H1 (cell line): ENCODE data around the gene PDE2A. TPM values are rescaled to one million over a fixed set of nuclear protein-coding genes. Genes with fewer than 3 reads are reported as not detected.
A peak's percentile ranks its signal among the peaks of the same experiment; 100 is the strongest.

Experiments used
- CTCF ChIA-PET: fragments of 300-600 bp; sonication (Branson Sonifier 250); formaldehyde crosslinking; loops from one replicate; lab custom pipeline; 2021; ENCODE audit not compliant: partially characterized antibody; lab: Charles Lee
- POLR2A ChIA-PET: fragments of 300-600 bp; sonication (Branson Sonifier 250); formaldehyde crosslinking; loops from one replicate; lab custom pipeline; 2021; ENCODE audit warnings: inconsistent platforms; ENCODE audit not compliant: partially characterized antibody; lab: Charles Lee
- DNase-seq, 2 experiments: peaks; one replicate each; pipeline versions ENCODE4 v3.0.0 to v3.0.0-alpha.2; 2010 to 2022; ENCODE audit warnings: low spot score in 2 of 2, low read depth in 1 of 2, mixed read lengths in 1 of 2
- FAIRE-seq: peaks from 2 replicates; lab custom pipeline; 2011; peaks lifted over from hg19 to GRCh38; lab: Jason Lieb, UNC
- H2AFZ ChIP-seq: 2 replicates; pipeline ENCODE4 v1.8.1; 2012; ENCODE audit warnings: low read length, inconsistent platforms
- H2AK5ac ChIP-seq: 2 replicates; pipeline ENCODE4 v1.6.1; 2013; ENCODE audit warnings: low read depth, low read length
- H2BK120ac ChIP-seq: replicated peaks from 2 replicates; pipeline ENCODE3; 2013; ENCODE audit warnings: low read depth, low read length, inconsistent platforms
- H2BK12ac ChIP-seq: 2 replicates; pipeline ENCODE4 v1.6.1; 2013; ENCODE audit warnings: low read depth, low read length
- H2BK15ac ChIP-seq: 2 replicates; pipeline ENCODE4 v1.6.1; 2013; ENCODE audit warnings: low read length
- H2BK20ac ChIP-seq: 2 replicates; pipeline ENCODE4 v1.6.1; 2013; ENCODE audit warnings: low read length
- H2BK5ac ChIP-seq: 2 replicates; pipeline ENCODE4 v1.6.1; 2013; ENCODE audit warnings: low read depth, low read length
- H3K14ac ChIP-seq: 2 replicates; pipeline ENCODE4 v1.6.1; 2013; ENCODE audit warnings: inconsistent platforms; ENCODE audit not compliant: insufficient read length
- H3K18ac ChIP-seq: 2 replicates; pipeline ENCODE4 v1.6.1; 2013; ENCODE audit warnings: low read length; ENCODE audit errors: extremely low read depth
- H3K23ac ChIP-seq: 2 replicates; pipeline ENCODE4 v1.6.1; 2013; ENCODE audit warnings: inconsistent platforms; ENCODE audit not compliant: insufficient read length
- H3K23me2 ChIP-seq: 2 replicates; pipeline ENCODE4 v1.6.1; 2013; ENCODE audit warnings: low read depth, low read length
- H3K27ac ChIP-seq: 2 replicates; pipeline ENCODE4 v1.6.1; 2011; ENCODE audit warnings: low read depth, low read length, inconsistent platforms
- H3K27me3 ChIP-seq, 4 experiments: replicated peaks in 1 of 4; 1 replicate in 1 of 4; 2 replicates in 3 of 4; pipeline versions ENCODE4 v1.6.1 to v1.8.1; 2011 to 2013; ENCODE audit warnings: low read length in 3 of 4, mild to moderate bottlenecking in 3 of 4, inconsistent platforms in 2 of 4, mixed read lengths in 2 of 4, moderate library complexity in 1 of 4; ENCODE audit not compliant: control insufficient read depth in 3 of 4, insufficient read depth in 3 of 4; ENCODE audit errors: extremely low read depth in 1 of 4
- H3K36me3 ChIP-seq, 4 experiments: 2 replicates each; pipeline versions ENCODE4 v1.6.1 to v1.8.1; 2011 to 2013; ENCODE audit warnings: mild to moderate bottlenecking in 4 of 4, low read length in 3 of 4, moderate library complexity in 2 of 4, control low read depth in 1 of 4, inconsistent platforms in 1 of 4; ENCODE audit not compliant: insufficient read depth in 4 of 4, control insufficient read depth in 2 of 4
- H3K4ac ChIP-seq: replicated peaks from 2 replicates; pipeline ENCODE3; 2013; ENCODE audit warnings: low read length, low read depth, mixed read lengths, inconsistent platforms; ENCODE audit not compliant: insufficient read length
- H3K4me1 ChIP-seq, 4 experiments: replicated peaks in 1 of 4; 1 replicate in 1 of 4; 2 replicates in 3 of 4; pipeline versions ENCODE4 v1.6.1 to v1.8.1; 2011 to 2013; ENCODE audit warnings: low read length in 3 of 4, inconsistent platforms in 2 of 4, mixed read lengths in 1 of 4; ENCODE audit not compliant: insufficient read depth in 4 of 4, control insufficient read depth in 3 of 4
- H3K4me2 ChIP-seq, 2 experiments: 2 replicates each; pipeline versions ENCODE4 v1.6.1 to v1.8.1; 2011 to 2013; ENCODE audit warnings: low read depth in 2 of 2, low read length in 2 of 2, control low read depth in 1 of 2, inconsistent platforms in 1 of 2, mild to moderate bottlenecking in 1 of 2; ENCODE audit not compliant: insufficient read depth in 1 of 2
- H3K4me3 ChIP-seq, 4 experiments: fragments of 200-600, 300-600 bp in 1 of 4; sonication (generic), shearing (Covaris generic), sonication (Bioruptor Twin) in 1 of 4; 2 replicates each; pipeline versions ENCODE4 v1.5.1 to v1.8.1; 2011 to 2016; ENCODE audit warnings: low read length in 4 of 4, low read depth in 3 of 4, control low read depth in 2 of 4, inconsistent platforms in 2 of 4, mild to moderate bottlenecking in 2 of 4, mixed read lengths in 1 of 4, moderate library complexity in 1 of 4; ENCODE audit not compliant: insufficient read depth in 2 of 4; ENCODE audit errors: extremely low read depth in 1 of 4
- H3K56ac ChIP-seq: replicated peaks from 2 replicates; pipeline ENCODE3; 2013; ENCODE audit warnings: low read depth, mild to moderate bottlenecking, mixed read lengths, low read length, inconsistent platforms; ENCODE audit not compliant: insufficient read length
- H3K79me1 ChIP-seq: 2 replicates; pipeline ENCODE4 v1.6.1; 2013; ENCODE audit warnings: low read depth, low read length, control low read depth
- H3K79me2 ChIP-seq, 2 experiments: 2 replicates each; pipeline versions ENCODE4 v1.6.1 to v1.8.1; 2012 to 2013; ENCODE audit warnings: low read length in 2 of 2, mild to moderate bottlenecking in 2 of 2, inconsistent platforms in 1 of 2; ENCODE audit not compliant: insufficient read depth in 2 of 2, control insufficient read depth in 1 of 2
- H3K9ac ChIP-seq, 4 experiments: replicated peaks in 1 of 4; 1 replicate in 1 of 4; 2 replicates in 3 of 4; pipeline versions ENCODE4 v1.6.1 to v1.8.1; 2011 to 2013; ENCODE audit warnings: low read depth in 3 of 4, low read length in 3 of 4, control low read depth in 2 of 4, mild to moderate bottlenecking in 2 of 4, moderate library complexity in 2 of 4, inconsistent platforms in 1 of 4; ENCODE audit errors: extremely low read depth in 1 of 4
- H3K9me3 ChIP-seq, 2 experiments: 2 replicates each; pipeline versions ENCODE4 v1.6.1 to v1.8.1; 2012 to 2013; ENCODE audit warnings: mild to moderate bottlenecking in 2 of 2, moderate library complexity in 2 of 2, control low read depth in 1 of 2, inconsistent platforms in 1 of 2, low read depth in 1 of 2, low read length in 1 of 2, mixed read lengths in 1 of 2; ENCODE audit not compliant: insufficient read depth in 2 of 2
- H4K20me1 ChIP-seq, 2 experiments: replicated peaks in 1 of 2; 2 replicates each; pipeline versions ENCODE3 to v1.8.1; 2011 to 2013; ENCODE audit warnings: inconsistent platforms in 2 of 2, low read length in 2 of 2, mild to moderate bottlenecking in 1 of 2; ENCODE audit not compliant: insufficient read depth in 2 of 2, control insufficient read depth in 1 of 2
- H4K5ac ChIP-seq: 2 replicates; pipeline ENCODE4 v1.6.1; 2013; ENCODE audit warnings: low read length, low read depth, mixed read lengths, inconsistent platforms; ENCODE audit not compliant: insufficient read length
- H4K8ac ChIP-seq: 2 replicates; pipeline ENCODE4 v1.8.0; 2013; ENCODE audit warnings: mild to moderate bottlenecking, moderate library complexity, low read length, inconsistent platforms; ENCODE audit not compliant: insufficient read depth; ENCODE audit errors: extremely low read depth
- H4K91ac ChIP-seq: replicated peaks from 2 replicates; pipeline ENCODE3; 2013; ENCODE audit warnings: low read length, mixed read lengths, inconsistent platforms; ENCODE audit not compliant: insufficient read length
- BCL11A ChIP-seq, 2 experiments: IDR thresholded peaks; one replicate each; pipeline ENCODE4 v1.6.1; 2011; ENCODE audit warnings: low read depth in 2 of 2, low read length in 2 of 2, mild to moderate bottlenecking in 2 of 2
- CBX8 ChIP-seq: fragments of 300-800, 300-1000 bp; sonication (generic); IDR thresholded peaks from 2 replicates; pipeline ENCODE4 v1.7.1; 2016; ENCODE audit warnings: low read depth, low read length, borderline replicate concordance
- CEBPB ChIP-seq: IDR thresholded peaks from 2 replicates; pipeline ENCODE4 v1.6.1; 2012; ENCODE audit warnings: low read depth, low read length
- CHD2 ChIP-seq: IDR thresholded peaks from 2 replicates; pipeline ENCODE4 v1.6.1; 2012; ENCODE audit warnings: low read length, improper control_type of control experiment
- E2F6 ChIP-seq: IDR thresholded peaks from 2 replicates; pipeline ENCODE4 v1.6.1; 2012; ENCODE audit warnings: inconsistent platforms
- MAX ChIP-seq: IDR thresholded peaks from 2 replicates; pipeline ENCODE4 v1.6.1; 2012; ENCODE audit warnings: inconsistent platforms
- NANOG ChIP-seq: IDR thresholded peaks from 2 replicates; pipeline ENCODE4 v1.6.1; 2011; ENCODE audit warnings: low read length, low read depth, mild to moderate bottlenecking, inconsistent platforms; ENCODE audit not compliant: insufficient read depth, poor library complexity, severe bottlenecking
- NRF1 ChIP-seq: IDR thresholded peaks from 2 replicates; pipeline ENCODE4 v1.6.1; 2011; ENCODE audit warnings: mild to moderate bottlenecking, low read depth, low read length, improper control_type of control experiment
- RAD21 ChIP-seq, 2 experiments: IDR thresholded peaks in 1 of 2; conservative IDR thresholded peaks in 1 of 2; 2 replicates each; pipeline ENCODE4 v1.6.1; 2011; ENCODE audit warnings: low read depth in 2 of 2, low read length in 2 of 2, improper control_type of control experiment in 1 of 2, inconsistent platforms in 1 of 2, mild to moderate bottlenecking in 1 of 2, moderate library complexity in 1 of 2
- RXRA ChIP-seq: IDR thresholded peaks from 2 replicates; pipeline ENCODE4 v1.6.1; 2011; ENCODE audit warnings: low read depth, mild to moderate bottlenecking, low read length, moderate library complexity; ENCODE audit not compliant: insufficient read depth
- SP4 ChIP-seq: IDR thresholded peaks from 2 replicates; pipeline ENCODE4 v1.6.1; 2012; ENCODE audit warnings: low read length, inconsistent platforms
- SRF ChIP-seq: IDR thresholded peaks from 2 replicates; pipeline ENCODE4 v1.6.1; 2011; ENCODE audit warnings: mild to moderate bottlenecking, low read depth, low read length, moderate library complexity
- ZNF274 ChIP-seq: IDR thresholded peaks from 2 replicates; pipeline ENCODE4 v1.7.0; 2012; ENCODE audit warnings: low read length, borderline replicate concordance; ENCODE audit errors: extremely low read depth
- WGBS, 2 experiments: shearing (Covaris generic) in 1 of 2; methylation state at CpG; one replicate each; pipeline versions ENCODE4 v1.1.6 to v1.1.7; 2013 to 2015; ENCODE audit warnings: low lambda C conversion rate in 2 of 2, mixed read lengths in 2 of 2, inconsistent platforms in 1 of 2, low coverage in 1 of 2, missing lambda C conversion rate in 1 of 2; ENCODE audit not compliant: insufficient replicate concordance in 2 of 2, insufficient coverage in 1 of 2, insufficient read length in 1 of 2; ENCODE audit errors: extremely low coverage in 1 of 2, missing lambda C conversion rate in 1 of 2; 5-methylcytosine and 5-hydroxymethylcytosine counted together
- polyA plus RNA-seq, 7 experiments: library from polyadenylated mRNA; depleted of rRNA in 3 of 7; stranded (reverse) in 5 of 7; unstranded in 2 of 7; fragments of >200 nt in 5 of 7; fragments of 200-250 nt in 2 of 7; gene quantifications; 1 replicate in 5 of 7; 2 replicates in 1 of 7; 4 replicates in 1 of 7; pipeline versions ENCODE4 v1.2.1 to v1.2.3, GENCODE V29; 2011 to 2013; ENCODE audit warnings: missing spikeins in 2 of 7, mixed read lengths in 2 of 7
- total RNA-seq: library from RNA; stranded (reverse); fragmentation: NEBNext Ultra II Directional; extraction: Animal tissue kit (Norgen Biotek cat#: 25700); gene quantifications from 2 replicates; pipeline ENCODE4 v1.2.1, GENCODE V29; 2021

The PDE2A gene
- total and polyA plus RNA-seq, 2 of the 8 experiments (the other 6 are each of a cell fraction or from before 2014, with no cell fraction given), result 3.4 to 7.1 TPM

DNA sequence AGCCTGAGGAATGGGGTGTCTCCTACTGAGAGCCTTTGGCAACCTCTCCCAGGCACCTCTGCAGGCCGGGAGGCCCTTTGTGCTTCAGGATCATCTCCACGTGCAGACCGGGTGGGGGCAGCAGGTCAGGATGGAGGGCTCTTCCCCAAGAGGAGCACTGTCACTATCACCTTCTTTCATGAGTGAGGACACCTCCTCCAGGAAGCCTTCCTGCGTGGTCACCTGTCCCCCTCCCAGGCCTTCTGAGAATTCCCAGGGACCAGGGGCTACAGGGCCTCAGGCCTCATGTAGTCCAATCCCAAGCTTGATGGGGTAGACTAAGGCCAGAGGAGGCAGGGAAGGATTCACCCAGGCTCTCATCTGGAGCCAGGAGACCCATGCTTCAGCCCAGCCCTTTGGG lies 57.6 kb downstream of the PDE2A start:
- Histone ChIP-seq H3K4ac (no peak overlapping the region), H3K18ac (no peak overlapping the region), H2BK20ac (no peak overlapping the region), H4K91ac (no peak overlapping the region), H3K79me1 (no peaks in the 10 kb centered on the region), H3K9me3 (no peaks in the 10 kb centered on the region), H3K56ac (no peak overlapping the region), H3K14ac (no peak overlapping the region), H3K36me3 (no peaks in the 10 kb centered on the region; a peak in 1 of 8 replicates), H3K4me2 (no peak overlapping the region), H3K27me3 (no peaks in the 10 kb centered on the region; a peak in 2 of 7 replicates), H2BK12ac (0 out of 2 replicates have a peak overlapping the region, but pooled peaks have one; percentile 17), H2BK5ac (no peak overlapping the region), H3K27ac (no peak overlapping the region), H3K4me3 (no peak overlapping the region), H3K23ac (no peak overlapping the region), H4K20me1 (no peaks in the 10 kb centered on the region), H3K79me2 (no peaks in the 10 kb centered on the region), H4K8ac (no peak overlapping the region), H2AFZ (no peak overlapping the region), H4K5ac (no peak overlapping the region), H3K4me1 (peaks cover 0 to 6% (median 3%) of the 10 kb centered on the region in 4 experiments; a peak in 1 of 7 replicates), H2AK5ac (no peak overlapping the region), H3K23me2 (no peaks in the 10 kb centered on the region; the same call in 1 of the 2 replicates), H2BK15ac (peak overlapping the region; percentile 46; the same call in 1 of the 2 replicates), H3K9ac (no peak overlapping the region), H2BK120ac (no peak overlapping the region)
- CTCF ChIA-PET, result interaction anchor here (1.2 to 21.9 kb wide), 6 partner anchors 10 to 68 kb away, joined by 4 to 624 read pairs (median 18); no protein-coding TSS in a partner anchor
- POLR2A ChIA-PET, result interaction anchor here (0.7 kb wide), 1 partner anchor 13 kb away, joined by 5 read pairs; no protein-coding TSS in a partner anchor
- no peak for DNase-seq
- FAIRE-seq, result no peak
- WGBS, 2 experiments, result 82% methylated on average over 4 of the region's 4 CpGs; no CpG with 5 or more reads in 1 of the 2 experiments
- TF ChIP-seq CBX8 (no peak), NRF1 (no peak), MAX (no peak), CHD2 (no peak), BCL11A (IDR thresholded peaks at IDR 0.05; ENCODE audit: low read depth in 2 of 2, low read length in 2 of 2) (no peak), RAD21 (IDR thresholded peaks at IDR 0.05 in 1 of 2, conservative IDR thresholded peaks at IDR 0.05 in 1 of 2; ENCODE audit: low read depth in 2 of 2, low read length in 2 of 2) (no peak), RXRA (no peak), SP4 (no peak), SRF (no peak), CEBPB (no peak), E2F6 (no peak), NANOG (no peak), ZNF274 (no peak)
